Breast epithelium (tissue), 3 donors: ENCODE data around the gene DDT.

Experiments used
- CTCF ChIP-seq, 3 donors: fragments of 450-650 bp; IDR thresholded peaks; one replicate each; pipeline ENCODE4 v1.5.1; 2016 to 2017; ENCODE audit warnings: antibody characterized with exemption in 3 of 3, mild to moderate bottlenecking in 3 of 3, moderate library complexity in 3 of 3
- POLR2A ChIP-seq: fragments of 450-650 bp; IDR thresholded peaks from one replicate; pipeline ENCODE4 v1.6.1; 2016; ENCODE audit warnings: antibody characterized with exemption, mild to moderate bottlenecking, moderate library complexity

- TF ChIP-seq POLR2A, result no peak
- no peak for TF ChIP-seq CTCF (IDR thresholded peaks at IDR 0.05)
Measured at GRCh38 chr22:24010018-24010391, 35.8 kb upstream of the DDT start.
